ENCODE data around the gene JUND.

GRCh38 chr19:18294467-18294864 is 13.0 kb upstream of the JUND start:
- TF ChIP-seq CTCF (IDR thresholded peaks at IDR 0.05; ENCODE audit: insufficient read depth, low read depth, low read length) = no peak
- no peak for TF ChIP-seq EZH2 (IDR thresholded peaks at IDR 0.05; ENCODE audit: insufficient read depth, low read length)

Data from astrocyte (in vitro differentiated cells and primary cell).